ENCODE measurements around the gene WDR27.

The WDR27 gene

GRCh38 chr6:169491482-169491881 lies 210.3 kb downstream of the WDR27 start:
- no peak overlapping the region for H3K4me3 ChIP-seq (ENCODE audit: low read depth, low read length)
- TF ChIP-seq, protein P1, sequence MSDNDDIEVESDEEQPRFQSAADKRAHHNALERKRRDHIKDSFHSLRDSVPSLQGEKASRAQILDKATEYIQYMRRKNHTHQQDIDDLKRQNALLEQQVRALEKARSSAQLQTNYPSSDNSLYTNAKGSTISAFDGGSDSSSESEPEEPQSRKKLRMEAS (IDR thresholded peaks at IDR 0.05; ENCODE audit: low read depth, low read length) = no peak
- no peak for TF ChIP-seq MYC (IDR thresholded peaks at IDR 0.05; ENCODE audit: low read depth, low read length)
- TF ChIP-seq CTCF (IDR thresholded peaks at IDR 0.05; ENCODE audit: low read depth, low read length) = no peak
- TF ChIP-seq POLR2A (IDR thresholded peaks at IDR 0.05; ENCODE audit: extremely low read depth, insufficient read length) = no peak
- DNase-seq (ENCODE audit: low read depth) = no peak

DNA sequence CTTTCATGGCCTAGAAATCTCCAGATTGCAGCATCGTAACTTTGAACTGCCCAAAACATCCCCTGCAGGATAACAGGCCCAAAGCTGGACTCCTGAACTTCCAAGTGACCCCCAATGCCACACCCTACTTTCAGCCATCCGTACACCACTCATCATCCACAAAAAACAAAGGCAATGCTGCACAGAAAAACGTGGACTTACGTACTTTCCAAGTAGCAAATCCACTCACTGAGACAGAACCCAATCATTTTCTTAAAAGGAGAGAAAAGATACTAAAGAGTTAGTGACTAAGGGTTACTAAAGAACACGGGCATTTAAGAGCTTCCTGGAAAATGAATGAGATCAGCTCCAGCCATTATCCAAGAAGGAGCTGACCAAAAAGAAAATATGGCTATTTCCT lies 211.0 kb downstream of the WDR27 start:
- no peak overlapping the region for H3K4me3 ChIP-seq (ENCODE audit: low read depth, low read length)
- TF ChIP-seq CTCF (IDR thresholded peaks at IDR 0.05; ENCODE audit: low read depth, low read length) (no peak), MYC (IDR thresholded peaks at IDR 0.05; ENCODE audit: low read depth, low read length) (no peak), POLR2A (IDR thresholded peaks at IDR 0.05; ENCODE audit: extremely low read depth, insufficient read length) (no peak)
- TF ChIP-seq, protein P1 (IDR thresholded peaks at IDR 0.05; ENCODE audit: low read depth, low read length) = no peak
- no peak for DNase-seq (ENCODE audit: low read depth)

DNA sequence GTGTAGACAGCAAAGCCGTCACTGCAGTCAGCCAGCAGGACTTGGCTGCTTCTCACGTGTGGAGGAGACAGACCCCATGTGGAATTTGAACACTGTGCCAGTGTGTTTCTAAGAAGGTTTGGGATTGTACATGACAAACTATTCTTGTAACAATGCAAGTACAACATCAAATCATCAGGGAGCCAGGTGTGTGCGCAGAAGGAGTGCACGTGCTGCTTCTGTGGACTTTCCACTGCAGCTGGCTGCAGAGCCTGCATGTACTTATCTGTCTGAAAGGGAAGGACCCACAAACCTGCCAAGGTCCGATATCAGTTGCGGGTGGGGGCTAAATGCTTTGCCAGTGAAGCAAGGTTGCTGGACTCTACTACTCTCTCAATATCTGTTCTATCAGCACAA lies 211.6 kb downstream of the WDR27 start:
- DNase-seq (ENCODE audit: low read depth) = no peak
- TF ChIP-seq POLR2A (IDR thresholded peaks at IDR 0.05; ENCODE audit: extremely low read depth, insufficient read length) (no peak), MYC (IDR thresholded peaks at IDR 0.05; ENCODE audit: low read depth, low read length) (no peak), CTCF (IDR thresholded peaks at IDR 0.05; ENCODE audit: low read depth, low read length) (no peak)
- TF ChIP-seq, protein P1 (IDR thresholded peaks at IDR 0.05; ENCODE audit: low read depth, low read length) = no peak
- H3K4me3 ChIP-seq (ENCODE audit: low read depth, low read length) = no peak overlapping the region

DNA sequence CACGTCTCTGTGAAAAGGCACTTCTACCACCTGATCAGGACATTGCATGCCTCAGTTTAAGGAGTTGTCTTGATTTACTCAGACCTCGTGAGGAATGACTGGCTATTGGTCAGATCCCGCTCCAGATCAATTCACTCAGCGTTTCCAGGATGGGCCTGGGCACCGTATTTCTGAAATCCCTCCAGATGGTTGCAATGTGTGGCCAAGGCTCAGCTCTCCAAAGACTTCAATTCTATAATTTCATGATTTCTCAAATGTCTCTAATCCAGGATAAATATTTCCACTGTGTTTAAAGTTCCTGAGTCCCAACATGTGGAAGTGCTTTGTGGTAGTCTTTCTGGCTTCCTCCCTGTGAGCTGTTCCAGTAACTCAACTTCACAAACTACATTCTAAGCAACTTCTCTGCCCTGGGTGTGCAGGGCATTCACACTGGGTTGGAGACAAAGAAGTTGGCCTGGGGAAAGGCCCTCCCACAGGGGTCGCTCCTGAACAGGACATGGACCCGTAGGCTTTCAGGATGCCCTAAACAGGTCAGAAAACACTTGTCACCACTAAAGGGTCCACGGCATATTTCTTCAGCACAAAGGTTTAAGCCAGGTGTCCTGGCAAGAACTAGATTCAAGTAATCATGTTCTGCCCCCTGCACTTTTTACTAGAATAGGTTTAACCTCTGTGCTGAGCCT lies 212.1 kb downstream of the WDR27 start:
- H3K4me3 ChIP-seq (ENCODE audit: low read depth, low read length) = no peak overlapping the region
- no peak for TF ChIP-seq CTCF (IDR thresholded peaks at IDR 0.05; ENCODE audit: low read depth, low read length)
- no peak for DNase-seq (ENCODE audit: low read depth)

GRCh38 chr6:169487579-169488436 lies 214.0 kb downstream of the WDR27 start:
- no peak for TF ChIP-seq MYC (IDR thresholded peaks at IDR 0.05; ENCODE audit: low read depth, low read length)
- TF ChIP-seq POLR2A (IDR thresholded peaks at IDR 0.05; ENCODE audit: extremely low read depth, insufficient read length) = no peak
- no peak overlapping the region for H3K4me3 ChIP-seq (ENCODE audit: low read depth, low read length)
- DNase-seq (ENCODE audit: low read depth) = no peak

- TF ChIP-seq, protein P1 (IDR thresholded peaks at IDR 0.05; ENCODE audit: low read depth, low read length) = no peak
- no peak for TF ChIP-seq CTCF (IDR thresholded peaks at IDR 0.05; ENCODE audit: low read depth, low read length)
- TF ChIP-seq MYC (IDR thresholded peaks at IDR 0.05; ENCODE audit: low read depth, low read length) = no peak
- no peak for TF ChIP-seq POLR2A (IDR thresholded peaks at IDR 0.05; ENCODE audit: extremely low read depth, insufficient read length)
- H3K4me3 ChIP-seq (ENCODE audit: low read depth, low read length) = no peak overlapping the region
- DNase-seq (ENCODE audit: low read depth) = no peak
Observed at GRCh38 chr6:169479783-169480495, 221.9 kb downstream of the WDR27 start.
